Parathyroid adenoma (tissue), 2 donors: Measurements from ENCODE around the gene STPG3.

Experiments used
- H2AFZ ChIP-seq: fragments of 300-600 bp; sonication (generic); one replicate; pipeline ENCODE4 v1.7.0; 2017; ENCODE audit warnings: antibody characterized with exemption, mild to moderate bottlenecking
- H3K27ac ChIP-seq: fragments of 300-600 bp; sonication (generic); one replicate; pipeline ENCODE4 v1.7.0; 2017
- H3K27me3 ChIP-seq: fragments of 300-600 bp; sonication (generic); one replicate; pipeline ENCODE4 v1.7.0; 2017; ENCODE audit warnings: low read length; ENCODE audit not compliant: control insufficient read depth, insufficient read depth
- H3K36me3 ChIP-seq: fragments of 300-600 bp; sonication (generic); one replicate; pipeline ENCODE4 v1.7.0; 2017; ENCODE audit warnings: low read length; ENCODE audit not compliant: control insufficient read depth, insufficient read depth
- H3K4me1 ChIP-seq: fragments of 300-600 bp; sonication (generic); one replicate; pipeline ENCODE4 v1.7.0; 2017; ENCODE audit warnings: control low read depth
- H3K4me2 ChIP-seq: fragments of 300-600 bp; sonication (generic); one replicate; pipeline ENCODE4 v1.7.0; 2017; ENCODE audit warnings: low read length
- H3K4me3 ChIP-seq: fragments of 300-600 bp; sonication (generic); one replicate; pipeline ENCODE4 v1.7.0; 2017; ENCODE audit warnings: low read depth, low read length
- H3K79me2 ChIP-seq: fragments of 300-600 bp; sonication (generic); one replicate; pipeline ENCODE4 v1.7.0; 2017; ENCODE audit warnings: control low read depth
- H3K9ac ChIP-seq: fragments of 300-600 bp; sonication (generic); one replicate; pipeline ENCODE4 v1.7.0; 2017; ENCODE audit warnings: mild to moderate bottlenecking
- H3K9me3 ChIP-seq: fragments of 300-600 bp; sonication (generic); one replicate; pipeline ENCODE4 v1.7.0; 2017; ENCODE audit warnings: low read length; ENCODE audit not compliant: control insufficient read depth
- TF ChIP-seq, protein P1 (sequence below): fragments of 300-600 bp; sonication (generic); IDR thresholded peaks from one replicate; pipeline ENCODE4 v1.7.0; 2017; ENCODE audit warnings: antibody characterized with exemption, mild to moderate bottlenecking
- donor health status: primary hyperparathyroidism.

The STPG3 gene

DNA sequence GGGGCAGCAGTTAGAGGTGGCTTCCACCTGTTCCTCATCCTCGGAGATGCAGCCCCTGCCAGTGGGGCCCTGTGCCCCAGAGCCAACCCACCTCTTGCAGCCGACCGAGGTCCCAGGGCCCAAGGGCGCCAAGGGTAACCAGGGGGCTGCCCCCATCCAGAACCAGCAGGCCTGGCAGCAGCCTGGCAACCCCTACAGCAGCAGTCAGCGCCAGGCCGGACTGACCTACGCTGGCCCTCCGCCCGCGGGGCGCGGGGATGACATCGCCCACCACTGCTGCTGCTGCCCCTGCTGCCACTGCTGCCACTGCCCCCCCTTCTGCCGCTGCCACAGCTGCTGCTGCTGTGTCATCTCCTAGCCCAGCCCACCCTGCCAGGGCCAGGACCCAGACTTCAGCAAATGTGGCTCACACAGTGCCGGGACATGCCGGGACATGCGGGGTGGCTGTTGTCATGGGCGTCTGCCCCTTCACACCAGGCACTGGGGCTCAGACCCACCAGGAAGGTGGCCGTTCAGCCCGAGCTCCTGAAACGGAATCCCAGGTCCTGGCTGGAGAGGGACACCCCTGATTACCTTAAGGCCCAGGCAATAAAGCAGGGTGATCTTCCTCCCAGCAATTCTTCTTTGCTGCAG, 25.3 kb upstream of the STPG3 start:
- H3K27me3 ChIP-seq = no peaks in the 10 kb centered on the region
- no peak overlapping the region for H3K9ac ChIP-seq
- no peak overlapping the region for H2AFZ ChIP-seq
- no peaks in the 10 kb centered on the region for H3K9me3 ChIP-seq
- H3K4me3 ChIP-seq = no peak overlapping the region
- no peaks in the 10 kb centered on the region for H3K79me2 ChIP-seq
- no peak overlapping the region for H3K27ac ChIP-seq
- H3K36me3 ChIP-seq = no peaks in the 10 kb centered on the region
- H3K4me1 ChIP-seq = peaks cover 5% of the 10 kb centered on the region
- TF ChIP-seq, protein P1, sequence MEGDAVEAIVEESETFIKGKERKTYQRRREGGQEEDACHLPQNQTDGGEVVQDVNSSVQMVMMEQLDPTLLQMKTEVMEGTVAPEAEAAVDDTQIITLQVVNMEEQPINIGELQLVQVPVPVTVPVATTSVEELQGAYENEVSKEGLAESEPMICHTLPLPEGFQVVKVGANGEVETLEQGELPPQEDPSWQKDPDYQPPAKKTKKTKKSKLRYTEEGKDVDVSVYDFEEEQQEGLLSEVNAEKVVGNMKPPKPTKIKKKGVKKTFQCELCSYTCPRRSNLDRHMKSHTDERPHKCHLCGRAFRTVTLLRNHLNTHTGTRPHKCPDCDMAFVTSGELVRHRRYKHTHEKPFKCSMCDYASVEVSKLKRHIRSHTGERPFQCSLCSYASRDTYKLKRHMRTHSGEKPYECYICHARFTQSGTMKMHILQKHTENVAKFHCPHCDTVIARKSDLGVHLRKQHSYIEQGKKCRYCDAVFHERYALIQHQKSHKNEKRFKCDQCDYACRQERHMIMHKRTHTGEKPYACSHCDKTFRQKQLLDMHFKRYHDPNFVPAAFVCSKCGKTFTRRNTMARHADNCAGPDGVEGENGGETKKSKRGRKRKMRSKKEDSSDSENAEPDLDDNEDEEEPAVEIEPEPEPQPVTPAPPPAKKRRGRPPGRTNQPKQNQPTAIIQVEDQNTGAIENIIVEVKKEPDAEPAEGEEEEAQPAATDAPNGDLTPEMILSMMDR = no peak
- H3K4me2 ChIP-seq = no peak overlapping the region

DNA sequence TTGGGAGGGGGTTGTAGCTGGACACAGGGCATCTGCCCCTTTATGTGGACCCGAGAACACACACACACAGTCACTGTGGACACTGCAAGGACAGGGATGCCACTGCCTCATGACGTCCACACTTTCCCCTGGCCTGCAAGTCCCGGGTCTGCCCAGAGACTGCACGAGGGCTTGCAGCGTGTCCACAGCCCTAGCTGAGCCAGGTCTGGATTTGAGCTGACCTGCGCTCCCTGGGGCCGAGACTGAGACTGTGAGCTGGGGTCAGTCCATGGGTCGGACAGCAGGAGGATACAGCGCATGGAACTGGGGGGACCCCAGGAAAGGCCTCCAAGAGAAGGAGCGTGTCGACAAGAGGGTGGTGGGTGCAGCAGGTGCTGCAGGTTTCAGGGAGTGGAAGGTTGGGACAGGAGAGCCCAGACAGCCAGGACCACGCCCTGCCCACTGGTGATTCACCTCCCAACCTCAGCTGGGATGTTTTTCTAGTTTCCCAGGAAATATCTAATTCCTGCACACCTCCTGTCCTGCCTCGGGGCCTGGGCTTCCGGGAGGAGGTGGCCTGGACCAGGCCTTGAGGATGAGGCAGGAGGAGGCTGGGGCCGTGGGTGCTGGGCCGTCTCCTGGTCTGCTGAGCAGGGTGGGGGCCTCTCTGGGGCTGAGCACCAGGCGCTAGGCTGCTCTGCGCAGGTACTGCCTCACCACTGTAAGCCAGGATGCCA, 24.6 kb upstream of the STPG3 start:
- Histone ChIP-seq H3K4me1 (peaks cover 5% of the 10 kb centered on the region), H3K27me3 (no peaks in the 10 kb centered on the region), H3K9me3 (no peaks in the 10 kb centered on the region), H3K36me3 (no peaks in the 10 kb centered on the region), H3K4me3 (no peak overlapping the region), H3K9ac (no peak overlapping the region), H3K79me2 (no peaks in the 10 kb centered on the region), H3K27ac (peak overlapping the region; percentile 67), H3K4me2 (peak overlapping the region; percentile 64), H2AFZ (peak overlapping the region; percentile 4)
- TF ChIP-seq, protein P1 = no peak

DNA sequence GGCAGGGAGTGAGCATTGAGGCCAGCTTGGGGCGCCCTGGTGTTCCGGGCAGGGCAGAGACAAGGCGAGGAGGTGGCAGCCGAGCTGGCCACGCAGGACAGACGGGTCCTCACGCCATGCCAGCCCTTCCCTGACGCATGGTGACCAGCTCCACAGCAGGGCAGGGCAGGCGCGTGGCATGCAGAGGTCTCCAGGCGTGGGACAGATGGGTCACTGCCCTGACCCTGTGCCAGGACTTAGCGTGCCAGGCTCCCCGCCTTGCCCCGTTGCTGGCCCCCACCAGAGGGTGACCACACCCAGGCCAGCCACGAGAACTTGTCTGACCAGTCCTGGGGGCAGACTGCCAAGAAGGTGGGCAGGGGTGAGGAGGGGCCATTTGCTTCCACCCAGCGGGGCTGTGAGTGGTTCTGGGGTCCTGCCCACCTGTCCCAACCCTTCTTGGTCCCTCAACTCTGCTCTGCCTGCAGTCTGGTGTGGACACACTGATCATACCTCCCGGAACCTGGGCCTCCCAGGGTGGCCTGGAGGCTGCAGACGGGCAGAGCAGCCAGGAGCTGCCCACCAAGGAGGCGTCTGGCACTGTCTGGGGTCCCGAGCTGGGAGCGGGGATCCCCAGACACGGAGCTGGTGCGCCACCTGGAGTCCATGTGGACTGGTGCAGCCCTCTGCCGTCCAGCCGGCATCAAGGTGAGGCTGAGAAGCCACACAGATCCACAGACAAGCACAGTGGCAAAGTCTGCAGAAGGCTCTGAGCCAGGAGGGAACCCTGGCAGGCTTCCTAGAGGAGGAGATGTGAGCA, 23.8 kb upstream of the STPG3 start, which contains the start of gene RNF224:
Gene RNF224, plus strand, starts transcription at position 449 of the 799 bp plus-strand sequence. CDS start 834 bp downstream, outside the sequence.
- Histone ChIP-seq H3K4me3 (peak within 1 kb of the TSS; percentile 28), H3K4me1 (peaks cover 5% of the 10 kb centered on the region), H3K79me2 (no peaks in the 10 kb centered on the region), H3K36me3 (no peaks in the 10 kb centered on the region), H3K9ac (no peak within 1 kb of the TSS), H3K9me3 (no peaks in the 10 kb centered on the region), H3K27ac (peak within 1 kb of the TSS; percentile 67), H3K4me2 (peak within 1 kb of the TSS; percentile 64), H2AFZ (peak within 1 kb of the TSS; percentile 4), H3K27me3 (no peaks in the 10 kb centered on the region)
- TF ChIP-seq, protein P1 = peak; percentile 76

DNA sequence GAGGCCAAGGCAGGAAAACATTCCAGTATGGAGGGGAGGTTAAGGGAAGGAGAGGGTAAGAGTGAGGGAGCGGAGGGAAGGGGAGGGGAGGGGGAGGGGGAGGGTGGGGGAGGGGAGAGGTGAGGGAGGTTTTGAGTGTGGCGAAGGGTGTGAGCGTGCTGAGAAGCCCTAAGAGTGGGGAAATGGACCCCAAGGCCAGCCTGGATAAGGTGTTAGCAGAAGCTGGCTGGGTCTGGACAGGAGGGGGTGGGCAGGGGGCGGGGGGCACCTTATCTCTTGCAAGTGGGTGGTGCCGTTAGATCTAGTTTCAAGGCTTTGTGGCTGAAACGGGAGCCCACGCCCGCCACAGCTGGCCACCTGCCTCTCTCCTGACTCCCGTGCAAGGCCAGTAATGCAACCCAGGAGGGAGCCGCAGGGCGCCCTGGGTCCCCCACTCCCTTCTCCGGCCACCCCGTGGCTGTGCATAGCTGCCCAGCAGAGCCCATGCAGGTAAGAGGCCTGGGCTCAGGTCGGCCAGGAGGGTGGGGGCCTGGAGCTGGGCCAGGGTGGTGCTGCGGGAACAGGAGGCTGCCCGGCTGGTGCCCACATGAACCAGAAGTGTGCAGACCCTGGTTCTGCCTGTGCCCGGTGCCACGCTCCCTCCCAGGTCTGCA, 23.1 kb upstream of the STPG3 start:
- no peaks in the 10 kb centered on the region for H3K9me3 ChIP-seq
- H2AFZ ChIP-seq = no peak overlapping the region
- no peak overlapping the region for H3K9ac ChIP-seq
- no peak overlapping the region for H3K4me3 ChIP-seq
- no peaks in the 10 kb centered on the region for H3K79me2 ChIP-seq
- H3K27ac ChIP-seq = no peak overlapping the region
- no peaks in the 10 kb centered on the region for H3K27me3 ChIP-seq
- H3K4me1 ChIP-seq = peaks cover 5% of the 10 kb centered on the region
- TF ChIP-seq, protein P1 = no peak
- no peaks in the 10 kb centered on the region for H3K36me3 ChIP-seq
- no peak overlapping the region for H3K4me2 ChIP-seq
